GM12878 (cell line): ENCODE measurements around the gene MYO1D. TPM values are rescaled to one million over a fixed set of nuclear protein-coding genes. Genes with fewer than 3 reads are reported as not detected.

ENCODE experiments used
- ATF2 ChIP-seq: IDR thresholded peaks from 2 replicates; pipeline ENCODE4 v1.6.1; 2012; ENCODE audit warnings: low read length, inconsistent platforms
- BRCA1 ChIP-seq: IDR thresholded peaks from 2 replicates; pipeline ENCODE4 v1.6.1; 2011; ENCODE audit warnings: low read depth, low read length, improper control_type of control experiment
- EP300 ChIP-seq, 2 experiments: fragments of 150-350 bp in 1 of 2; IDR thresholded peaks; 2 replicates each; pipeline ENCODE4 v1.6.1; 2011 to 2012; ENCODE audit warnings: low read depth in 2 of 2, low read length in 2 of 2, borderline replicate concordance in 1 of 2, improper control_type of control experiment in 1 of 2, inconsistent platforms in 1 of 2; ENCODE audit not compliant: control insufficient read depth in 1 of 2
- KLF5 ChIP-seq: fragments of 450-650 bp; IDR thresholded peaks from 2 replicates; pipeline ENCODE4 v1.6.1; 2014; ENCODE audit warnings: mild to moderate bottlenecking; ENCODE audit not compliant: partially characterized antibody
- MEF2B ChIP-seq: fragments of 450-650 bp; IDR thresholded peaks from 2 replicates; pipeline ENCODE4 v1.6.1; 2018; ENCODE audit warnings: mild to moderate bottlenecking, moderate library complexity; ENCODE audit not compliant: partially characterized antibody, poor library complexity, severe bottlenecking
- MTA3 ChIP-seq: IDR thresholded peaks from 2 replicates; pipeline ENCODE4 v1.6.1; 2012; ENCODE audit warnings: low read length, inconsistent platforms, borderline replicate concordance
- NBN ChIP-seq: fragments of 450-650 bp; IDR thresholded peaks from 2 replicates; pipeline ENCODE4 v1.6.1; 2016
- NFYA ChIP-seq: IDR thresholded peaks from 2 replicates; pipeline ENCODE4 v1.6.1; 2011; ENCODE audit warnings: low read depth, mild to moderate bottlenecking, low read length, improper control_type of control experiment, borderline replicate concordance
- POLR2AphosphoS2 ChIP-seq: IDR thresholded peaks from 2 replicates; pipeline ENCODE4 v1.6.1; 2011; ENCODE audit warnings: low read depth, mild to moderate bottlenecking, low read length, improper control_type of control experiment, moderate library complexity
- SMAD5 ChIP-seq: IDR thresholded peaks from 2 replicates; pipeline ENCODE4 v1.6.1; 2016; ENCODE audit warnings: antibody characterized with exemption, low read depth
- SREBF1 ChIP-seq: IDR thresholded peaks from 2 replicates; pipeline ENCODE4 v1.6.1; 2012; ENCODE audit warnings: mild to moderate bottlenecking, low read length
- TBL1XR1 ChIP-seq: IDR thresholded peaks from 2 replicates; pipeline ENCODE4 v1.6.1; 2012; ENCODE audit warnings: low read depth, low read length, improper control_type of control experiment
- USF2 ChIP-seq: IDR thresholded peaks from 2 replicates; pipeline ENCODE4 v1.6.1; 2011; ENCODE audit warnings: low read depth, low read length, improper control_type of control experiment, borderline replicate concordance
- WRNIP1 ChIP-seq: IDR thresholded peaks from 2 replicates; pipeline ENCODE4 v1.6.1; 2011; ENCODE audit warnings: low read depth, low read length, improper control_type of control experiment, borderline replicate concordance
- ZNF384 ChIP-seq: IDR thresholded peaks from 2 replicates; pipeline ENCODE4 v1.6.1; 2012; ENCODE audit warnings: low read depth, mild to moderate bottlenecking, low read length, improper control_type of control experiment, borderline replicate concordance
- ZNF622 ChIP-seq: fragments of 450-650 bp; IDR thresholded peaks from 2 replicates; pipeline ENCODE4 v1.6.1; 2017; ENCODE audit warnings: mild to moderate bottlenecking, inconsistent platforms
- polyA plus RNA-seq, 11 experiments: library from polyadenylated mRNA; depleted of rRNA in 4 of 11; unstranded in 6 of 11; stranded (reverse) in 5 of 11; fragments of >200 nt; fragmentation: Nextera tagmentation in 4 of 11; fragmentation: Illumina TruSeq in 1 of 11; extraction: Ambion mirVana in 4 of 11; extraction: Trizol in 1 of 11; gene quantifications; 1 replicate in 1 of 11; 2 replicates in 10 of 11; pipeline versions ENCODE4 v1.2.1 to v1.2.3, GENCODE V29; 2011 to 2016; ENCODE audit warnings: inconsistent platforms in 2 of 11, missing spikeins in 2 of 11, low read depth in 1 of 11
- total RNA-seq, 4 experiments: library from RNA; depleted of rRNA in 3 of 4; stranded (reverse); fragments of >200 nt in 3 of 4; fragmentation: Illumina TruSeq in 1 of 4; extraction: Trizol in 1 of 4; gene quantifications; 2 replicates each; pipeline versions ENCODE4 v1.2.1 to v1.2.3, GENCODE V29; 2013 to 2021
- TF ChIP-seq, protein P1 (sequence below): fragments of 450-650 bp; IDR thresholded peaks from 2 replicates; pipeline ENCODE4 v1.6.1; 2016; ENCODE audit warnings: mild to moderate bottlenecking
- TF ChIP-seq, protein P2 (sequence below): fragments of 450-650 bp; IDR thresholded peaks from 2 replicates; pipeline ENCODE4 v1.6.1; 2018; ENCODE audit warnings: borderline replicate concordance, mild to moderate bottlenecking; ENCODE audit not compliant: partially characterized antibody
- TF ChIP-seq, protein P3 (sequence below): IDR thresholded peaks from 2 replicates; pipeline ENCODE4 v1.6.1; 2011; ENCODE audit warnings: borderline replicate concordance, low read depth, mild to moderate bottlenecking, moderate library complexity, low read length; ENCODE audit not compliant: insufficient read depth, poor library complexity, severe bottlenecking

The MYO1D gene
- total and polyA plus RNA-seq, 10 of the 15 experiments (the other 5 are each of a cell fraction or from before 2014, with no cell fraction given) = 1.8 to 37.7 (median 25.4) TPM

- TF ChIP-seq NFYA (no peak), MTA3 (no peak), USF2 (no peak), NBN (peak; percentile 76), SREBF1 (no peak), EP300 (IDR thresholded peaks at IDR 0.05; ENCODE audit: borderline replicate concordance in 1 of 2, control insufficient read depth in 1 of 2, low read depth in 2 of 2, low read length in 2 of 2) (no peak), TBL1XR1 (no peak), ZNF622 (no peak), BRCA1 (no peak), ZNF384 (no peak), SMAD5 (no peak), MEF2B (peak; percentile 89), WRNIP1 (no peak), KLF5 (no peak), POLR2AphosphoS2 (peak; percentile 87), ATF2 (no peak)
- TF ChIP-seq, protein P1, sequence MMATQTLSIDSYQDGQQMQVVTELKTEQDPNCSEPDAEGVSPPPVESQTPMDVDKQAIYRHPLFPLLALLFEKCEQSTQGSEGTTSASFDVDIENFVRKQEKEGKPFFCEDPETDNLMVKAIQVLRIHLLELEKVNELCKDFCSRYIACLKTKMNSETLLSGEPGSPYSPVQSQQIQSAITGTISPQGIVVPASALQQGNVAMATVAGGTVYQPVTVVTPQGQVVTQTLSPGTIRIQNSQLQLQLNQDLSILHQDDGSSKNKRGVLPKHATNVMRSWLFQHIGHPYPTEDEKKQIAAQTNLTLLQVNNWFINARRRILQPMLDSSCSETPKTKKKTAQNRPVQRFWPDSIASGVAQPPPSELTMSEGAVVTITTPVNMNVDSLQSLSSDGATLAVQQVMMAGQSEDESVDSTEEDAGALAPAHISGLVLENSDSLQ = no peak
- TF ChIP-seq, protein P2, sequence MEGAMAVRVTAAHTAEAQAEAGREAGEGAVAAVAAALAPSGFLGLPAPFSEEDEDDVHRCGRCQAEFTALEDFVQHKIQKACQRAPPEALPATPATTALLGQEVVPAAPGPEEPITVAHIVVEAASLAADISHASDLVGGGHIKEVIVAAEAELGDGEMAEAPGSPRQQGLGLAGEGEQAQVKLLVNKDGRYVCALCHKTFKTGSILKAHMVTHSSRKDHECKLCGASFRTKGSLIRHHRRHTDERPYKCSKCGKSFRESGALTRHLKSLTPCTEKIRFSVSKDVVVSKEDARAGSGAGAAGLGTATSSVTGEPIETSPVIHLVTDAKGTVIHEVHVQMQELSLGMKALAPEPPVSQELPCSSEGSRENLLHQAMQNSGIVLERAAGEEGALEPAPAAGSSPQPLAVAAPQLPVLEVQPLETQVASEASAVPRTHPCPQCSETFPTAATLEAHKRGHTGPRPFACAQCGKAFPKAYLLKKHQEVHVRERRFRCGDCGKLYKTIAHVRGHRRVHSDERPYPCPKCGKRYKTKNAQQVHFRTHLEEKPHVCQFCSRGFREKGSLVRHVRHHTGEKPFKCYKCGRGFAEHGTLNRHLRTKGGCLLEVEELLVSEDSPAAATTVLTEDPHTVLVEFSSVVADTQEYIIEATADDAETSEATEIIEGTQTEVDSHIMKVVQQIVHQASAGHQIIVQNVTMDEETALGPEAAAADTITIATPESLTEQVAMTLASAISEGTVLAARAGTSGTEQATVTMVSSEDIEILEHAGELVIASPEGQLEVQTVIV = no peak
- TF ChIP-seq, protein P3, sequence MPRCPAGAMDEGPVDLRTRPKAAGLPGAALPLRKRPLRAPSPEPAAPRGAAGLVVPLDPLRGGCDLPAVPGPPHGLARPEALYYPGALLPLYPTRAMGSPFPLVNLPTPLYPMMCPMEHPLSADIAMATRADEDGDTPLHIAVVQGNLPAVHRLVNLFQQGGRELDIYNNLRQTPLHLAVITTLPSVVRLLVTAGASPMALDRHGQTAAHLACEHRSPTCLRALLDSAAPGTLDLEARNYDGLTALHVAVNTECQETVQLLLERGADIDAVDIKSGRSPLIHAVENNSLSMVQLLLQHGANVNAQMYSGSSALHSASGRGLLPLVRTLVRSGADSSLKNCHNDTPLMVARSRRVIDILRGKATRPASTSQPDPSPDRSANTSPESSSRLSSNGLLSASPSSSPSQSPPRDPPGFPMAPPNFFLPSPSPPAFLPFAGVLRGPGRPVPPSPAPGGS = peak; percentile 14
These were observed 385.3 kb downstream of the MYO1D start (continued) for GRCh38 chr17:32491371-32492263.
